ENCODE data around the gene DENND2C.

GRCh38 chr1:114700036-114700600 is 30.3 kb upstream of the DENND2C start:
- no peak for TF ChIP-seq CTCF (conservative IDR thresholded peaks at IDR 0.05)
- TF ChIP-seq ZFX (IDR thresholded peaks at IDR 0.05): no peak

Data from C4-2B (cell line).